Activated CD4-positive, alpha-beta memory T cell treated with anti-CD3 and anti-CD28 coated beads, Interleukin-2, amount 10 ng/mL, durations not matched to agents 7 days and 5 days (primary cell): ENCODE measurements around the gene CPNE2. TPM values are rescaled to one million over a fixed set of nuclear protein-coding genes. Genes with fewer than 3 reads are reported as not detected.
A peak's percentile ranks its signal among the peaks of the same experiment; 100 is the strongest.
"Not testable (repeated sequence)": the region's sequence is repeated elsewhere in the genome, so short reads cannot be mapped to it uniquely, and the experiment has no call there.

Experiments used
- CTCF ChIA-PET: fragments of 350-600 bp; sonication (Branson Sonifier 250); formaldehyde crosslinking; loops from one replicate; lab custom pipeline; 2021; ENCODE audit warnings: antibody characterized with exemption, inconsistent platforms; lab: Charles Lee
- POLR2A ChIA-PET: fragments of 350-600 bp; sonication (Branson Sonifier 250); formaldehyde crosslinking; loops from one replicate; lab custom pipeline; 2021; ENCODE audit warnings: antibody characterized with exemption; lab: Charles Lee
- DNase-seq: peaks from one replicate; pipeline ENCODE4 v3.0.0-alpha.2; 2020
- H3K27ac Mint-ChIP-seq: one replicate; pipeline ENCODE4 v1.8.0; 2021; ENCODE audit warnings: mild to moderate bottlenecking, mixed read lengths
- H3K27me3 Mint-ChIP-seq: one replicate; pipeline ENCODE4 v1.8.0; 2021; ENCODE audit warnings: mixed read lengths
- H3K36me3 Mint-ChIP-seq: one replicate; pipeline ENCODE4 v1.8.0; 2021; ENCODE audit warnings: low read depth, mixed read lengths
- H3K4me1 Mint-ChIP-seq: one replicate; pipeline ENCODE4 v1.8.0; 2021; ENCODE audit warnings: mixed read lengths
- H3K4me3 Mint-ChIP-seq: one replicate; pipeline ENCODE4 v1.8.0; 2021; ENCODE audit warnings: mild to moderate bottlenecking, mixed read lengths
- H3K9me3 Mint-ChIP-seq: one replicate; pipeline ENCODE4 v1.8.0; 2021; ENCODE audit warnings: mixed read lengths
- total RNA-seq, 2 experiments: library from RNA; stranded (reverse); gene quantifications; one replicate each; pipeline ENCODE4 v1.2.3, GENCODE V29; 2021

CPNE2 gene
- total RNA-seq, 2 experiments from 2014 or later: 4.6 to 4.8 TPM

GRCh38 chr16:57091200-57091974 lies 996 bp upstream of the CPNE2 start:
- ChIA-PET CTCF (interaction anchor here (0.6 to 5.0 kb wide), 5 partner anchors 8 to 92 kb away, joined by 3 to 37 read pairs (median 12); no protein-coding TSS in a partner anchor), POLR2A (interaction anchor here (2.0 kb wide), 1 partner anchor 154 kb away, joined by 4 read pairs; no protein-coding TSS in a partner anchor)
- Mint-ChIP-seq H3K4me3 (peak overlapping the region; percentile 56), H3K4me1 (peaks cover 11% of the 10 kb centered on the region), H3K27me3 (peaks cover 36% of the 10 kb centered on the region), H3K36me3 (no peaks in the 10 kb centered on the region), H3K27ac (no peak overlapping the region), H3K9me3 (no peaks in the 10 kb centered on the region)
- no peak for DNase-seq

DNA sequence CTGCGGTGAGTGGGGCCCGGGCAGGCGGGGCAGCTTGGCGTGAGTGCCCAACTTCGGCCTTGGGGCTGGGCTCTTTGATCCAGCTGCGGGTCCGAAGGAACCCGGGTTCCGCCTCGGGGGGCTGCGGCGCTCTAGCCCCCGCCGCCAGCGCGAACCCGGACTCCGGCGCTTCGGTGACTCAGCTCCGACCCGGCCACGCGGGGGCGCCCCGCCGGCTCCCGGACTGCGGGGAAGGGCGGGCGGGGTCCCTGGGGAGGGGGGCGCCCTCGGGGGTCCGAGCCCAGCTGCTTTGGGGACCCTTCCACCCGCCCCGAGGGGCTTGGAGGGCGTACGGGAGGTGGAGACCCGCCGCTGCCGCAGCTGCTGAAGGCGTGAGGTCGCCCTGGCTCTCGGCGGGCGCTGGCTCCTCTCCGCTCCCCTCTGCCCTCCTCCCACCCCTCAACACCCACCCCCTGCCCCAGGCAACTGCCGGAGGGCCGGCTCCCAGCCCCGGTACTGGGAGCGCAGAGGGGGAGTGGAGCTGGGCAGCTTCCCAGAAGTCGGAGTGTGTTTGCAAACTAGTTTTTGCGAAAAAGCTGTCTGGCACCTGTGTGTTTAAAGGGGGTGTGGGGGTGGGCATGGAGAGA lies 516 bp downstream of the CPNE2 start:
- H3K36me3 Mint-ChIP-seq: no peaks in the 10 kb centered on the region
- H3K27ac Mint-ChIP-seq: no peak overlapping the region
- peak; percentile 50 for DNase-seq
- peaks cover 11% of the 10 kb centered on the region for H3K4me1 Mint-ChIP-seq
- H3K9me3 Mint-ChIP-seq: no peaks in the 10 kb centered on the region
- ChIA-PET CTCF (interaction anchor here (0.6 to 5.0 kb wide), 24 partner anchors 8 to 628 kb away, joined by 3 to 37 read pairs (median 4); no protein-coding TSS in a partner anchor), POLR2A (interaction anchor here (0.7 to 2.0 kb wide), 8 partner anchors 8 to 161 kb away, joined by 3 to 6 read pairs (median 4); no protein-coding TSS in a partner anchor)
- H3K4me3 Mint-ChIP-seq: peak overlapping the region; percentile 63
- H3K27me3 Mint-ChIP-seq: peaks cover 36% of the 10 kb centered on the region

DNA sequence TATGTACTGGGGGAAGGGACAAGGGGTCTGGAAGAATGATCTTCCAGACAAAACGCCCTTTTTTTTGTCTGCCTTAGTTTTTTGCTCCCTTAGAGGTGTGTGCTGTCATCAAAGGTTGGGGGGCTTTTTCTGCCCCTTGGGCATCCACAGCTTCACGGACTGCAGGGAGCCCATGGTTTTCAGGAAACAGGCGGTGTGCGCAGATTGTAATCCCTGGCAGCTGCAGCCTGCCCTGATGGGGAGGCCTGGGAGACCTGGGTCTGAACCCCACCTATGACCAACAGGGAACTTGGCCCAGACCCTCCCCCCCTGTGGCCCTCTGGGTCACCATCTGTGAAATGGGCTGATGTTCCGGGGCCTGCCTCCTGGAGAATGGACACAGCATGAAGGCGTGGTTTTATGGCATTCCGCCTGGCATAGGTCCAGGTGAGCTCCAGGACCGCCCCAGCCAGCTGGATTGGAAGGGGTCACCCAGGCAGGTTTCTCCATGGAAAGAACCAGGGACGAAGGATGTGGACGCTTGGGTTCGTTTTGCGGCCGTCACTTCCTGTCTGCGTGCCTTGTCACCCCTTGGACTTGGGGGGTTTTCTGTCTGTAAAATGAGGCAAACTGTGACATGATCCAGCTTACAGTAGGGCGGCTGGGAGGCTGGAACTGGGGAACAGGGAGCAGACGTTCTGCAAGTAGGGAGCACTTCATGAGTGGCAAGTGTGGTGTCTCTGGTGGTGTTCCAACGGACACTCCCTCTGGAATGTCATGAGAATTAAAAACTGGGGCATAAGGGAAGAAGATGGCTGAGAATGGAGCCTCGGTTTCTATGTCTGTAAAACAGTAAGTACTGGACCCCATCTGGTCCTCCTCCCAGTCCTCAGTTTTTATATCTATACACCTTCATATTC lies 1.5 kb downstream of the CPNE2 start:
- Mint-ChIP-seq H3K36me3 (no peaks in the 10 kb centered on the region), H3K27ac (no peak overlapping the region), H3K4me3 (peak overlapping the region; percentile 63), H3K9me3 (no peaks in the 10 kb centered on the region), H3K27me3 (peaks cover 36% of the 10 kb centered on the region), H3K4me1 (peaks cover 11% of the 10 kb centered on the region)
- ChIA-PET POLR2A (interaction anchor here (0.9 to 2.0 kb wide), 6 partner anchors 11 to 152 kb away, joined by 3 to 6 read pairs (median 4); no protein-coding TSS in a partner anchor), CTCF (interaction anchor here (0.6 to 5.0 kb wide), 17 partner anchors 9 to 1581 kb away, joined by 3 to 37 read pairs (median 4); no protein-coding TSS in a partner anchor)
- no peak for DNase-seq

DNA sequence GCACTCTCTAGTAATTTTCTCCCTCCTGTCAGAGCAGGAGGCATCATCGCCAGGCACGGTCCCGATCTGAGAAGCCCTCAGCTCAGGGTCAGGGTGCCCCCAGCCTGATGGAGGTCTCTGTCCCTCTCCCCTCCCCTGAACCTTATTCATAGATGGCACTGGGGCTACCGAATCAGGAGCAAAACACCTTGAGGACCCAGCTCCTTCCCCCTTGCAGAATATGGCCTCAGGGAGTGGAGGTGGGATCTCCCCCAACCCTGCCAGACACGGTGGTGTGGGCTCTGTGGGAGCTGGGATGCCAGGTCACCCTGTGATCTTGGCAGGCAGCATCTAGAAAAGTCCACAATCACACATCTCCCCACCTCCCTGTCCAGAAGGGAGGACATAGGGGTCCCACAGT lies 2.5 kb downstream of the CPNE2 start:
- H3K9me3 Mint-ChIP-seq: no peaks in the 10 kb centered on the region
- H3K4me3 Mint-ChIP-seq: no peak overlapping the region
- H3K27me3 Mint-ChIP-seq: peaks cover 36% of the 10 kb centered on the region
- H3K27ac Mint-ChIP-seq: no peak overlapping the region
- CTCF ChIA-PET: interaction anchor here (5.0 kb wide), 1 partner anchor 12 kb away, joined by 37 read pairs; no protein-coding TSS in a partner anchor
- DNase-seq: no peak
- H3K4me1 Mint-ChIP-seq: peaks cover 11% of the 10 kb centered on the region
- H3K36me3 Mint-ChIP-seq: no peaks in the 10 kb centered on the region
- POLR2A ChIA-PET: interaction anchor here (1.0 kb wide), 1 partner anchor 85 kb away, joined by 3 read pairs; no protein-coding TSS in a partner anchor

DNA sequence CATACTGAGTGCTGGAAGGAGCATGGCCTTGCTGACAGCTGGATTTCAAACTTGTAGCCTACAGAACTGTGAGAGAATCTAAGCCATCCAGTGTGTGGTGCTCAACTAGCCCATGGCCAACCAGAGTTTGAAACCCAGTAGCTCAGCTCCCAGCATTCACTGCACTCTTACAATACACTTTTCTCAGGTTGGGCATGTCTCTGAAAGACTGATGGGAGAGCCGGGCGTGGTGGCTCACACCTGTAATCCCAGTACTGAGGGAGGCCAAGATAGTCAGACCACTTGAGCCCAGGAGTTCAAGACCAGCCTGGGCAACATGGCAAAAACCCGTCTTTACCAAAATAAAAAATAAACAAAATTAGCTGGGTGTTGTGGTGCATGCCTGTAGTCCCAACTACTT lies 3.8 kb downstream of the CPNE2 start:
- CTCF ChIA-PET: interaction anchor here (0.8 to 1.5 kb wide), 2 partner anchors 9 to 12 kb away, joined by 7 read pairs; no protein-coding TSS in a partner anchor
- POLR2A ChIA-PET: interaction anchor here (0.8 kb wide), 1 partner anchor 9 kb away, joined by 3 read pairs; no protein-coding TSS in a partner anchor
- H3K9me3 Mint-ChIP-seq: no peaks in the 10 kb centered on the region
- H3K4me1 Mint-ChIP-seq: peaks cover 13% of the 10 kb centered on the region
- H3K4me3 Mint-ChIP-seq: no peak overlapping the region
- no peaks in the 10 kb centered on the region for H3K36me3 Mint-ChIP-seq
- DNase-seq: no peak
- peaks cover 27% of the 10 kb centered on the region for H3K27me3 Mint-ChIP-seq
- H3K27ac Mint-ChIP-seq: no peak overlapping the region

- Mint-ChIP-seq H3K36me3 (no peaks in the 10 kb centered on the region), H3K9me3 (no peaks in the 10 kb centered on the region), H3K27ac (no peak overlapping the region), H3K4me3 (no peak overlapping the region), H3K4me1 (peaks cover 8% of the 10 kb centered on the region), H3K27me3 (peaks cover 21% of the 10 kb centered on the region)
- ChIA-PET CTCF (interaction anchor here (0.6 to 1.5 kb wide), 4 partner anchors 8 to 65 kb away, joined by 3 to 7 read pairs (median 5); no protein-coding TSS in a partner anchor), POLR2A (interaction anchor here (0.8 kb wide), 1 partner anchor 9 kb away, joined by 3 read pairs; no protein-coding TSS in a partner anchor)
- DNase-seq: no peak
These were observed 4.4 kb downstream of the CPNE2 start for GRCh38 chr16:57096793-57097192.

GRCh38 chr16:57098188-57098841 lies 5.9 kb downstream of the CPNE2 start:
- ChIA-PET POLR2A (interaction anchor here (1.3 kb wide), 1 partner anchor 8 kb away, joined by 3 read pairs; no protein-coding TSS in a partner anchor), CTCF (interaction anchor here (1.2 kb wide), 1 partner anchor 14 kb away, joined by 4 read pairs; no protein-coding TSS in a partner anchor)
- H3K27ac Mint-ChIP-seq: no peak overlapping the region
- peaks cover 19% of the 10 kb centered on the region for H3K27me3 Mint-ChIP-seq
- DNase-seq: no peak
- H3K4me1 Mint-ChIP-seq: peaks cover 6% of the 10 kb centered on the region
- no peaks in the 10 kb centered on the region for H3K9me3 Mint-ChIP-seq
- H3K36me3 Mint-ChIP-seq: no peaks in the 10 kb centered on the region
- no peak overlapping the region for H3K4me3 Mint-ChIP-seq

DNA sequence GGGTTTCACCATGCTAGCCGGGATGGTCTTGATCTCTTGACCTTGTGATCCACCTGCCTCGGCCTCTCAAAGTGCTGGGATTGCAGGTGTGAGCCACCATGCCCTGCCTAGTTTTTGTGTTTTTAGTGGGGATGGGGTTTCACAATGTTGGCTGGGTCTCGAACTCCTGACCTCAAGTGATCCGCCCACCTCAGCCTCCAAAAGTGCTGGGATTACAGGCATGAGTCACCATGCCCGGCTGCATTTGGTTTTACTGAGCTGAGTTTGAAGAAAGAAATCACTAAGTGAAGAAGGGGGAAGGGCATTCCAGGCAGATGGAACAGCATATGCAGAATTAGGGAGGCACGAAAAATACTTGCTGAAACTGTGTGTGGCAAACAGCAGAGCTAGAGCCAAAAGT lies 7.6 kb downstream of the CPNE2 start:
- DNase-seq, H3K4me1 Mint-ChIP-seq, POLR2A ChIA-PET, H3K36me3 Mint-ChIP-seq, H3K27ac Mint-ChIP-seq, H3K9me3 Mint-ChIP-seq, H3K4me3 Mint-ChIP-seq, H3K27me3 Mint-ChIP-seq: not testable (repeated sequence)
- CTCF ChIA-PET: interaction anchor here (0.7 to 2.1 kb wide), 3 partner anchors 8 to 669 kb away, joined by 3 to 12 read pairs (median 5); partner anchors contain the start of gene CPNE2

DNA sequence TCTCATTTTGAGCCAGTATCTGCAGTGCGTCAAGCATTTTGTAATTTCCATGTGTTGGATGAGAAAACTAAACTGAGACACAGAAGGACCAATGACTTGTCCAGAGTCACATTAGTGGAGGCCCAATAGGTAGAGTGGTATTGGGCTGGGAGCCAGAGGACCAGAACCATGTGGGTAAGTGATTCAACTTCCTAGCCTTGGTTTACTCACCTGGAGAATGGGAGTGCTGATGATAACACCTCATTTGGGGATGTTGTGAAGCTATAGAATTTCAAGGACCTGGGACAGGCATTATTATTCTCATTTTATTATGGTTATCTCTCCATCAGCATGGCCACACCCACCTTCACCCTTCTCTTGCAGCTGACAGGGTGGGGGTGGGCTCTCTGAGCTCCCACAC lies 8.1 kb downstream of the CPNE2 start:
- POLR2A ChIA-PET: interaction anchor here (1.5 kb wide), 1 partner anchor 8 kb away, joined by 3 read pairs; the partner anchor contains the start of gene CPNE2
- no peaks in the 10 kb centered on the region for H3K9me3 Mint-ChIP-seq
- no peak overlapping the region for H3K4me3 Mint-ChIP-seq
- no peak overlapping the region for H3K27ac Mint-ChIP-seq
- peaks cover 9% of the 10 kb centered on the region for H3K27me3 Mint-ChIP-seq
- CTCF ChIA-PET: interaction anchor here (1.8 to 2.1 kb wide), 2 partner anchors 8 to 17 kb away, joined by 5 to 12 read pairs; partner anchors contain the start of gene CPNE2
- no peak for DNase-seq
- peaks cover 12% of the 10 kb centered on the region for H3K4me1 Mint-ChIP-seq
- H3K36me3 Mint-ChIP-seq: no peaks in the 10 kb centered on the region

- no peak for DNase-seq
- Mint-ChIP-seq H3K4me3 (no peak overlapping the region), H3K4me1 (peaks cover 28% of the 10 kb centered on the region), H3K27ac (no peak overlapping the region), H3K9me3 (no peaks in the 10 kb centered on the region), H3K36me3 (no peaks in the 10 kb centered on the region), H3K27me3 (peaks cover 3% of the 10 kb centered on the region)
- ChIA-PET CTCF (interaction anchor here (0.6 to 1.7 kb wide), 2 partner anchors 10 to 145 kb away, joined by 3 to 6 read pairs; partner anchors contain the start of gene CPNE2), POLR2A (interaction anchor here (0.7 kb wide), 1 partner anchor 11 kb away, joined by 3 read pairs; the partner anchor contains the start of gene CPNE2)
These were observed 10.8 kb downstream of the CPNE2 start for GRCh38 chr16:57102888-57103851.
